CD1c-positive myeloid dendritic cell (primary cell): Measurements from ENCODE around the gene PAM16.
"Not testable (repeated sequence)": the region's sequence is repeated elsewhere in the genome, so short reads cannot be mapped to it uniquely, and the experiment has no call there.

Experiments used
- DNase-seq: peaks from one replicate; pipeline ENCODE4 v3.0.0-alpha.2; 2016; ENCODE audit errors: extremely low spot score

PAM16 gene

GRCh38 chr16:4350787-4351659 is at the start of gene PAM16:
TSS of gene PAM16 (minus strand) at chr16:4351321. CDS start at chr16:4351234, 87 bp downstream.
- peak; percentile 98 for DNase-seq

DNA sequence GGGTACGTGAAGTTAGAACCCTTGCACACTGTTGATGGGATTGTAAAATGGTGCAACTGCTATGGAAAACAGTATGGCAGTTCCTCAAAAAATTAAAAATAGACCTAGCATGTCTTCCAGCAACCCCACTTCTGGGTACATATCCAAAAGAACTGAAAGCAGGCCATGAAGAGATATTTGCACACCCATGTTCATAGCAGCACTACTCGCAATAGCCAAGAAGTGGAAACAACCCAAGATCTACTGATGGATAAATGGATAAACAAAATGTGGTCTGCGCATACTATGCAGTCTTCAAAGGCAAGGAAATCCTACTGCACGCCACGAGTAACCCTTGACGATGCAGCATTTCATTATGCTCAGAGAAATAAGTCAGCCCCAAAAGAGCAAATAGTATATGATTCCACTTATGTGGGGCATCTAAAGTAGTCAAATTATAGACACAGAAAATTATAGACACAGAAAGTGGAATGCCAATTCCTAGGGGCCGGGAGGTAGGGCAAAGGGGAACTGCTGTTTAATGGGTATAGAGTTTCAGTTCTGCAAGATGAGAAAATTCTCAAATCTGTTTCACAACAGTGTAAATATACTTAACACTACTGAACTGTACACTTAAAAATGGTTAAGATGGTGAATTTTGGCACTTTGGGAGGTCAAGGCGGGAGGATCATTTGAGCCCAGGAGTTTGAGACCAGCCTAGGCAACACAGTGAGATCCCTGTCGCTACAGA is 48.0 kb upstream of the PAM16 start:
- peak; percentile 65 for DNase-seq

- no peak for DNase-seq
Measured at GRCh38 chr16:4395055-4395726, 44.1 kb upstream of the PAM16 start.

DNA sequence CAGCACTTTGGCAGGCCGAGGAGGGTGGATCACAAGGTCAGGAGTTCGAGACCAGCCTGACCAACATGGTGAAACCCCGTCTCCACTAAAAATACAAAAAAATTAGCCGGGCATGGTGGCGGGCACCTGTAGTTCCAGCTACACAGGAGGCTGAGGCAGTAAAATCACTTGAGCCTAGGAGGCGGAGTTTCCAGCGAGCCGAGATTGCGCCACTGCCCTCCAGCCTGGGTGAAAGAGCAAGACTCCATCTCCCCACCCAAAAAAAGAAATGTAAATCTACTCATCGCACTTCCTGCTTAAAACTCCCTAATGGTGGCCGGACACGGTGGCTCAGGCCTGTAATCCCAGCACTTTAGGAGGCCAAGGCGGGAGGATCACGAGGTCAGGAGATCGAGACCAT is 42.7 kb upstream of the PAM16 start:
- not testable (repeated sequence) for DNase-seq

DNA sequence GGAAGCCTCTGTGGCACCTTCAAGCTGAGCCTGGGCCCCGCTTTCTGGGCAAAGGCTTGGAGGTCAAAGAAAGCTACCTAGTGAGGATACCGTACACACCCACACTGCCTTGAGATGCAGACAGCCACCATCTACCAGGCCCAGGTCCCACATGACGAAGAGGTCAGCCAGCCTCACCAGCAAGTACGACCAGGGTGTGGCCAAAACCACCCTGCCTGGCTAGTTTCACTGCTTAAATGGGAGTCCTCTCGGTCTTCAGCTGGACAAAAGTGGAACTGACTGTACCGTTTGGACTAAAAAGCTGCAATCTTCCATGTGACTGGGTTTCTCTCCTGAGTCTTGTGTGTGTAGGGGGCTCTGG is 42.1 kb upstream of the PAM16 start:
- DNase-seq = no peak

DNA sequence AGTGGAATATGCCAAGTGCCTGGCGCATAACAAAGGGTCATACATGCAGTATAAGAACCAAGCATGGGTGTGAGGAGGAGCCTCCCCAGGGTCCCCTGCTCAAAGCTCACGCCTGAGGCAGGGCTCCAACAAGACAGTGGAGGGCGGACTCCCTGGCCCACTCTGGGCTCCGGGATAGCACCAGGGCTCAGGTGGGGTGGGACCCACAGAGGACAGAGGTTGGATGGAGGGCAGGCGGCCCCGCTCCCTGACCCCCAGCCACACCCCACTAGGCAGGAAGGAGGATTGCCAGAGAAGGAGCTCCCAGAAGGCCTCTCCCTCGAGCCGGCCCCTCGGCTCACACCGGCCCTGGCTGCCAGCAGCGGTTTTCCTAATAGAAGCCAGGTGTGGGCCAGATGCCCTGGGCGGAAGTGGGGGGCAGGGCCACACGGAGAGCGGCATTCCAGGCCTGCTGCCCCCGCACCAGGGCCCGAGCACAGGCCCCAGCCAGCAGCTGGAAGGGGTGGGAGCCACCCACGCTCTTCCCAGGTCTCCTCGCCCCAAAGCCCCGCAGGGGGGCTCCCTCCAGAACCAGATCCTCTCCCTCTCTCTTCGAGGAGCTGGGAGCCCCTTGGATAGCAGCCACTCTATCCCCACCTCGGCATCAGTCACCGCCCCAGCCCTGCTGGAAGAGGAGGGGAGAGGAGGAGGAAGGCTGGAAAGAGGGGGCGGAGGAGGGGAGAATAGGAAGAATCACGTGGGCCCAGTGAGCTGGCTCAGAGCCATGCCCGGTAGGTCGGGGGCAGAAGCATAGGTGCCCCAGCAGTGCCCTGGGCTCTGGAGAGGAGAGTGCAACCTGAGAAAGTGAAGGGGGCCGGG is 41.5 kb upstream of the PAM16 start:
- no peak for DNase-seq

GRCh38 chr16:4391631-4392381 is 40.7 kb upstream of the PAM16 start:
- no peak for DNase-seq

DNA sequence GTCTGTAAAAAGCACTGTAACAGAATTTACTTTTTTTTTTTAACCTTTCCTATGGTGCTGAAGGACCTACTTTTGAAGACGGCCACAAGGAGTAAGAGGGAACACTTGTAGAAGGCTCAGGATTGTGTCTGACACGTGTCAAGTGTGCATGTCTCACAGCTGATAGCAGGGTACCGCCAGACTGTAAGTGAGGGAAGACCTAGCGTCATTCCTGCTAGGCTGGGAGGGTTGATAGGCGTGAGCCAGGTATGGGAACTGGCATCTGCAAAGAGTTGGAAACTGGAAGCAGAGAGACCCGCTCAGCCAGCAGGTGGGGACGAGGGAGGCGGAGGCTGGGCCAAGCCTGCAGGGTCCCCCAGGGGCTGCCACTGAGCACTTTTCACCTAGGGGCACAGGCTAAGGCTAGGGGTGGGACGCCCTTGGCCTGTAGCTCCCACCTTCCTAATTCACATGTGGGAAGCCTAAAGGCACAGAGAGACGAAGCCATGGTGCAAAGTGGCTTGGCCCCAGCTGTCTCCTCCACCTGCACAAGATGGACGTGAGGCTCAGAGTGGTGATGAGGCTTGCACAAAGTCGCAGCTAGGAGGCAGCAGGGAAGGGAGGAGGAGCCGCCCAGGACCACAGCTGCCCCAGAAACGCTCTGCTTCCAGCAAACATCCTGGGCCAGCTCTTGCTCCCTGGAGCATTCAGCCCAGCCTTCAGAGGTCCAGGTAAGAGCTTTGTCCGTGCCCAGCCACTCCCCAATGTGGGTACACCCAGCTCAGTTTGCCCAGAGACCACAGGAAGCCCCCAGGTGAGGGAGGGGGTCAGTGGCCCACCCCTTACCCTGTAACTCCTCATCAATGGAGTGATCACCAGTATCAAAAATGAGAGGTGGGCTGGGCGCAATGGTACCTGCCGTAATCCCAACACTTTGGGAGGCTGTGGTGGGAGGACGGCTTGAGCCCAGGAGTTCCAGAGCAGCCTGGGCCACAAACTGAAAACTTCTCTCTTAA is 39.4 kb upstream of the PAM16 start:
- no peak for DNase-seq

DNA sequence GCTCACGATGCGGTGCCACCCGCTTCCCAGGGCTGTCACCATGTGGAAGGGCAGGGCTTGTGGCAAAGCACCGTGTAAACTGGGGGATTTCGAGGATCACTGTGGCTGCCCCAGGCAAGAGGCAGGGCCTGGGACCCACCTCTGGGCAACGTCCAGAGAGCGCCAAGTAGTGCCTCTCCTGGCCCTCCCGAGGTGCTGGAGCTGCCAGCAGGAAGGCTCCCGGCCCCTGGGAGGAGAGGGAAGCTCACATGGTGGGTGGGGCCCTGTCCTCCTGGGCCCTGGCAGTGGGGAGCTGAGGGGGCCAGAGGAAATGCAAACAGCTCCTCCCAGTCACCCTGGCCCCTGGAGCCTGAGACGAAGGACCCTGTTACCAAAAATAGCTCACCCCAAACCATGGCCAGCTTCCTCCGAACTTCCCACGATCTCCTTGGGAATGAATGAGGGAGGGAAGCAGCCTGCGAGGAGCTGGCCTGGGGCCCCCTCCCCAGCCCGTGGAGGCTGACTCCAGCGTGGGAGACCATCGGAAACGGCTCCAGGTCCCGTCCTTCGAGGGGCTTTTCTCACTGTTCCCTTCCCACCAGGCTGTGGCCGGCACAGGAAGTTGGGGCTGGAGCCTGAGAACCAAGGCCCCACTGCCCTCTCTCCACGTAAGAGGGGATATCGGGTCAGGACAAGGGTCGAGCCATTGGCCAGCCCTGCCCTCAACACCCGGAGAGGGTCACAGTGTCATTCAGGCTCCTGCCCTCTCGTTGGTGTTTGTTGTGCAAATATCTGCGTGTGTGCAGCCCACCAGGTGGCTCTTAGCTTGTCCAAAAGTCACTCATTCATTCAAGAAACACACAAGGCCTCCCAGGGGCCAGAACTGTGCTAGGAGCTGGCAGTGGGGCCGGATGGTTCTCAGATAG is 38.2 kb upstream of the PAM16 start:
- DNase-seq = no peak

- no peak for DNase-seq
Measured at GRCh38 chr16:4388271-4389021, 37.3 kb upstream of the PAM16 start.

DNA sequence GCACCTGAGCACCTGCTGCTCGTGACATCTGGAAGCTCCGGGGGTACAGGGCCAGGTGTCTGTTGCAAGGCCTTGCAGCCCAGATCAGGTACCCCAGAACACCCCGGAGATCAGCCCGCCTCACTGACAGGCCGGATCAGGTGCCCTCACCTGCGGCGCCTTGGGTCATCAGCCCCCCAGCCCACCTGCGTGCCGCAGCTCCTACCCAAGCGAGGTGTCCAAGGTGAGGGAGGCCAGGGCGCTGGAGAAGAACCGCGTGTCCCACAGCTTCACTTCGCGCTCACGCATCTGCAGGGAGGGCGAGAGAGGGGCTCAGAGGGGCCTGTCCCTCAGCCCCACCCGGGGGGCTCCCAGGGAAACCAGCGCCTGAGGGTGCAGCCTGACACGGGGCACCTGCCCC is 36.7 kb upstream of the PAM16 start:
- no peak for DNase-seq

- DNase-seq = no peak
Measured at GRCh38 chr16:4386951-4387565, 35.9 kb upstream of the PAM16 start.

- DNase-seq = no peak
Measured at GRCh38 chr16:4386451-4386805, 35.3 kb upstream of the PAM16 start.

DNA sequence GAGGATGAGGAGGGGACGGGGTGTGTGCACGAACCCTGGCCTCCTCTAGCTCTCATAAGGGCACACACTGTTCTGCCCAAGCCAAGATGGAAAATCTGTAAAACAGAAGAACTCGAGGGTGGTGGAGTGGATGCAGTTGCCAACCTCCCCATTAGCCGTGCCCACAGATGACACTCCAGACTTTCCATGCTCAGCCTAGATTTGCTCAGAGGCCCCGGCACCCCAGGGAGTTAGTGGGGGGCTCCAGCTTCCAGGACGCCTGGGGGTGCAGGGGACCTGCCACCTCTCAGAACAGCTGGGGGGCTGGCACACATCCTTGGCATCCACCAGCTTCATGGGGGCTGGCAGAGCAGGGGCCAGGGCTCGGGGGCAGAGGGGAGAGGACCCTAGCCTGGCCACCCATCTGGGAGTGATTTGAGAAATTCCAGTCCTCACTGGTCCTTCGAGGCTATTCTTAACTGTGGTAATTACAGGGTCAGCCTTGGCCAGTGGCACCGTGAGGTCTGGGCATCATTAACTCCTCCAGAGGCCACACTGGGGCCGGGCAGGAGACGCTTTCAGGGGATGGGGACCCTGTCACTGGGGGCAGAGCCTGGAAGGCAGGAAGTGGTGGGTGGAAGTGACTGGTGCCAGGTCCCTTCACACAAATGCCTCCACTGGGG is 34.8 kb upstream of the PAM16 start:
- no peak for DNase-seq

- no peak for DNase-seq
Measured at GRCh38 chr16:4385066-4385788, 34.1 kb upstream of the PAM16 start.

GRCh38 chr16:4384509-4384942 is 33.4 kb upstream of the PAM16 start:
- no peak for DNase-seq
